Jurkat, Clone E6-1 (cell line): Measurements from ENCODE around the gene CLASP2.

ENCODE experiments used
- DNase-seq: peaks from one replicate; pipeline ENCODE4 v3.0.0-alpha.2; 2011; ENCODE audit warnings: low read depth, low spot score
- H3K4me3 ChIP-seq: 2 replicates; pipeline ENCODE4 v1.5.1; 2011; ENCODE audit warnings: mild to moderate bottlenecking, low read length, control low read depth, moderate library complexity

The CLASP2 gene

DNA sequence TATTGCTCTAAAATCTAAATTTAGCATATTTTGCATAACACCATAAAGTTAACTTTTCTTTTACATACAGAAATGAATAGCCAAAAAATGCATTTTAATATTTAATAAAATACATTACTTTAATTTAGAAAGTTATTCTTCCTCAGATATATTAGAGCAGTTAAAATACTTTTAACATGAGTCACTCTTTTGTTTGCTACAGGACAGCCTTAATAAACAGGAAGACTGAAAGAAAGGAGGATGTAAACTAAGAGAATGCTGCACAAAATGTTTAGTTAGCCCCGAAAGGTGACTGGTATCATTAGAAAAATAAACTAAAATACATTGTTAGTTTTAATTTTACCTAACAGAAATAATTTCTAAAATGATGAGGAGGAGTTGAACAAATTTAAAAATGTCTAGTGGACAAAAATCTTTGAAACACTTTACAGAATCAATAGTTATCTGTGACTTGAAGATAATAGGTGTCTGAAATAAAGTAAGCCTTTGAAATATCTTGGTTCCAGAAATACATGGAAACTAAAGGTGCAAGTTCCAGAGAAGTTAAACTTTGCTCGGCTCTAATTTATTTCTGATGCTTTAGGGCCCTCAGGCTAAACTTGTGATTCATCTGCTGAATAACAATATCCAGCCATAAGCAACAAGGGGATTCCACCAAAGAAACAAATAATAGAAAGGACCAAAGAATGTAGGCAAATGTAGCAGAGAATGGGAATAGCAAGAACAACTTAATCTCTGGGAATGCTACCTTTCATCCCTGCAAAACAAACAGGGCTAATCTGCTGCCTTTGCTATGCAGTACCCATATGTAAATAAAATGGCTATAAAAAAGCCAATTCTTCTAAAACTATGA lies 139.5 kb downstream of the CLASP2 start:
- DNase-seq, result no peak
- no peak overlapping the region for H3K4me3 ChIP-seq

DNA sequence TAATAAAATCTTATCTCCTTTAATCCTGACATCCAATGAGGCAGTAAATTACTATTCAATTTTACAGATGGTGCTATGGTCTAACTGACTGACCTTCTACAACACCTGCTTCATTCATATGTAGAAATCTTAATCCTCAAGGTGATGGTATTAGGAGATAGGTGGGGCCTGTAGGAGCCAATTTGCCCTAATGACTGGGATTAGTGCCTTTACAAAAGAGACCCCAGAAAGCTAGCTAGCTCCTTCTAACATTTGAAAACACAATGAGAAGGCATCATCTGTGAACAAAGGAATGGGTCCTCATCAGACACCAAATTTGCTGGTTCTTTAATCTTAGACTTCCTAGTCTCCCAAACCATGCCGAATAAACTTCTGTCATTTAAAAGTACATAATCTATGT lies 140.5 kb downstream of the CLASP2 start:
- H3K4me3 ChIP-seq, result no peak overlapping the region
- DNase-seq, result no peak

DNA sequence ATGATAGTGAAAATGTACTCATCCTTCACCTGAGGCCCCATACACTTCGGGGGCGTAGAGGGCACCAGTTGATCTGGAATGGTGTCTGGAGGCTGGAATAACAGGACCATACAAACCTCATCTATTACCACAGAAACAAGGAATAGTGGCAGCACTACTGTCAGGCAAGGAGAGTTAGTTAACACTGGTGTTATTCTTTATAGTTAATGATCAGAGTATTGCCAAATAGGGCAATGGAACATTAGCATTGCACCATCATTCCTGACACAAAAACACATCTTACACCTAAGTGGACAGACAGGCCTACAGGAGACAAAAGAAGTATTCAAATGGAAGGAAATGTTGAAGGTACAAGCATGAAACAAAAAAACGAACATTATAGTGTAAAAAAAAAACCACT lies 140.9 kb downstream of the CLASP2 start:
- DNase-seq, result no peak

DNA sequence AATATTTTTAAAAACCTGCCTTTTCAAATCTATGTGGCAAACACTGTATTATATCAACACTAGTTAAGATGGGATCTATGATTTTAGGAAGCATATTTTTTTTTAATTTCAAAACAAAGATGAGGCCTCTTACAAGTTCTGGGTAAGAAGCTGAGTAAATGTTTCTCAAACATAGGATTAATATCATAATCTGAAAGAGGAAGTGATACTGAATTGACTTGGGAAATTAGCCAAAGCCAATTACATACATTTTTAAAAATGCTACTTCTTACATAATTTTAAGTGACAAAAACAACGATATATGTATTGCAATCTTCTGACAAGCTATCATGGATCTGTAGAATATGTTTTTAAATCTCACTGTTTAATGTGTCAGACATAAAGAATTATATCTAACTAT lies 142.7 kb downstream of the CLASP2 start:
- DNase-seq, result no peak
- H3K4me3 ChIP-seq, result no peak overlapping the region

More for the DNA sequence above, 140.9 kb downstream of the CLASP2 start:
- H3K4me3 ChIP-seq, result no peak overlapping the region

DNA sequence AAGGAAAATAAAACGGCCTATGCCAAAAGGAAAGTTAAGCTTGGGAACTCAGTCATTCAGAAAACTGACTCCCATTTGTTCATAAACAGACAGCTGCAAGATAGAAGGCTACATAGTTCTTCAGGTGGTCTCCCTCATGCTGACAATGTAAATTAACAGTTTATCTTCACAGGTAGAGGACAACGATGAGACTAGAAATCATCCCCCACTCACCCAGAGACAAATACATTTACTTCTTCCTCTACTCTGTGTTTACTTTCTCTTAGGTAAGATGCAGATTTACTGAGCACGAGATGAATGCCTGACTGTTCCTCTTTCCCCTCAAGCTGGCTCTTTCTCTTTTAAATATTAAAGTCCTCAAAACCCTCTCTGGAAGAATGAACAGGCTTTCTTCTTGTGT lies 160.2 kb downstream of the CLASP2 start:
- no peak overlapping the region for H3K4me3 ChIP-seq
- no peak for DNase-seq

DNA sequence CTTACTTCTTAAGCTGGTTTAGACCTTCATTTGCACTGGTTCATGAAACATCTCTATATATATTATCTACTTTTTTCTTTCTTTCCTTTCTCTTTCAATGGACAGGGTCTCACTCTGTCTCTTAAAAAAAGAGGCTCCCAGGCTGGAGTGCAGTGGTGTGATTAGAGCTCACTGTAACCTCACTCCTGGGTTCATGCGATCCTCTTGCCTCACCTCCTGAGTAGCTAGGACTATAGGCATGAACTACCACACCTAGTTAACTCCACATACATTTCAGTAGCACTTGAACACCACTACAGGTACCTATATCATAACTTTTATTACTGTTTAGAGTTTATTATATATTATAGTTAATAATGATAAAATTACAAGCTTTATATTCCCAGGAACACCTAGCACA lies 160.8 kb downstream of the CLASP2 start:
- no peak overlapping the region for H3K4me3 ChIP-seq
- no peak for DNase-seq

DNA sequence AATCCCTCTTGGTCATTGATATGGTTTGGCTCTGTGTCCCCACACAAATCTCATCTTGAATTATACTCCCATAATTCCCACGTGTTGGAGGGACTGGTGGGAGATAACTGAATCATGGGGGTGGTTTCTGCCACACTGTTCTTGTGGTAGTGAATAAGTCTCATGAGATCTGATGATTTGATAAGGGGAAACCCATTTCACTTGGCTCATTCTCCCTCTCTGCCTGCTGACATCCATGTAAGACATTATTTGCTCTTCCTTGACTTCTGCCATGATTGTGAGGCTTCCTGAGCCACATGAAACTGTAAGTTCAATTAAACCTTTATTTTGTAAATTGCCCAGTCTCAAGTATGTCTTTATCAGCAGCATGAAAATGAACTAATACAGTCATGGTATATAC lies 171.0 kb downstream of the CLASP2 start:
- H3K4me3 ChIP-seq, result no peak overlapping the region
- DNase-seq, result no peak

DNA sequence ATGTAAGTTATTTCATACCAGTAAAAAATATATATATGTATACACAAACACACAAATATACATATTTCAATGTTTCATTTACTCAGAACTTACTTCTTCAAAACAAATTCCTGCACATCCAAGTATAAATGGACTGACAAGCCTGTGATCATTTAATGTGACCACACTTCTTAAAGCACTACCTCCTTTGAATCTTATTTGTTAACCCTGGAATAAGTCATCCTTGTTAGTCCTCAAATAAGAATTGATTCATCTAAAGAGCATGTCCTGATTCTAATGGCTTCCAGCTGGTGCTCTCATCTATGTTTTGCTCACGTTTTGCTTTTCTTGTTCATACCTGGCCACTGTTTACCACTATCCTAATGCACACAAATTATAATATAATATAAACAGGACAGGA lies 173.9 kb downstream of the CLASP2 start:
- DNase-seq, result no peak
- no peak overlapping the region for H3K4me3 ChIP-seq

DNA sequence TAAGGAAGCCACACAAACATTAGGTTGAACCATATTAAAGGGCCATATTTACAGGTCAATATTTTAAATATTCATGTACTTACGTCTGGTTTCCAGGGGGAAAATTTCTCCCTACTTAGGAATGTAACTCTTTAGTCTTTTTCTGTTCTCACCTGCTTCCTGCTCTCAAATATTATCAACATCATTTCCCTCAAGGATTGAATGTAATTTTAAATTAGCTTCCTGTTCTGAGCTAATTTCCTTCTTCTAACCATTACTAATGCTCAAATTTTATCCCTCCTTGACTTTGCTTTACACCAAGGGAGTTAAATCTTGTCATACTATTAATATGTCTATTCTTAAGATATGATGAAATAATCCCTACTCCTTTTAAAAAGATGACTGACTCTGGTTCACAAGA lies 174.5 kb downstream of the CLASP2 start:
- no peak overlapping the region for H3K4me3 ChIP-seq
- DNase-seq, result no peak

DNA sequence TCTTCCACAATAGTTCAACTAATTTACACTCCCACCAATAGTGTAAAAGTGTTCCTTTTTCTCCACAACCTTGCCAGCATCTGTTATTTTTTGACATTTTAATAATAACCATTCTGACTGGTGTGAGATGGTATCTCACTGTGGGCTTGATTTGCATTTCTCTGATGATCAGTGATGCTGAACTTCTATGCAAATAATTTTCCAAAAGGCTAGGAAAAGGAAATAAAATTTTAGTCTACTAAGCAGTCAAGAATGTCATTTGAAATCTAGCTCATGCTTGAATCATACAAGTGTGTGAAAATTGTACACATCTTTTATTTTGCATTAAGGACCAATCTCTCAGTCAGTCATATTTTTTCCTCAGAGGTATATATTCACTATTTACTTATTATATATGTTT lies 176.1 kb downstream of the CLASP2 start:
- no peak overlapping the region for H3K4me3 ChIP-seq
- DNase-seq, result no peak

DNA sequence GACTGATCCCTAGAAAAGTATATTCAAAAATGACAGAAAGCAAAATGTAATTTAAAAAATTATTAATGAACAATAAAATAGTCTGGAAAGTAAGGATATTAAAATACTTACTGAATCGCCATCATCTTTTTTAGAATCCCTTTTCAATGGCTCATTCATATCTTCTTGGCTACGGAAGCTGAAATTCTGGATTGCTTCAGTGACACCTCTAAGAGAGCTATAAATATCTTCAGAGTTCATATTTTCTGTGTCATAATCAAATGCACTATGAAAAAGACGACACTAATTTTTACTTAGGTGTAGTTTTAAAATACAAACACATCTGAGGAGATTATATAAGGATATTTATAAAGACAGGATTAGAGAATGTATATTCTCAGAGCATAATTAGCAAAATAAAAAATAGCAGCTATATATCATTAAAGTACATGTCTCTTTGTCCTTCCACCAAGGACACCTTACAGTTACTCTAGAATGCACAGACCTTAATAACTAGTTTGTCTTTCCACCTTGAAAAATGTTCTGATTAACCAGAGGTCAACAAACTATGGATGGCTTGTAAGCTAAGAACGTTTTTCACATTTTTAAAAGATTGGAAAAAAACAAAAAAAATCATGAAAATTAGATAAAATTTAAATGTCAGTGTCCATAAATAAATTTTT lies 179.2 kb downstream of the CLASP2 start:
- no peak overlapping the region for H3K4me3 ChIP-seq
- DNase-seq, result no peak

DNA sequence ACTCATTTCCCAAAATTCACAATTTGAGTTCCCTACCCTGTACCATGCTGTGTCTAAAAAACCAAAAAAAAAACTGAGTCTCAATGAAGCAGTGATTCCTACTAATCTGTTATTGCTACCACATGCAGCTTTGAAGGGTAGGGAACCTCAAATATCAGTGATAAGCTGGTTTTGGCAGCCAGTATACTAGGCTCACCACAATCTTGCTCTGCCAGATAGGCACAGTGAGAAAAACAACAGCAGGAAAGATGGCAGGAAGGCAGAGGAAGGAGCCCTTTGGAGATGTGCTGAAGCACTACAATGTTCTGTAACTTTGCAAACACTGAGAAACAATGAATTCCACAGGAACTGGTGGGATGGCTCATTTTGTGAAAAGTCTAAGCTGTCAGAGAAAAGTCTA lies 180.9 kb downstream of the CLASP2 start:
- no peak for DNase-seq
- no peak overlapping the region for H3K4me3 ChIP-seq

DNA sequence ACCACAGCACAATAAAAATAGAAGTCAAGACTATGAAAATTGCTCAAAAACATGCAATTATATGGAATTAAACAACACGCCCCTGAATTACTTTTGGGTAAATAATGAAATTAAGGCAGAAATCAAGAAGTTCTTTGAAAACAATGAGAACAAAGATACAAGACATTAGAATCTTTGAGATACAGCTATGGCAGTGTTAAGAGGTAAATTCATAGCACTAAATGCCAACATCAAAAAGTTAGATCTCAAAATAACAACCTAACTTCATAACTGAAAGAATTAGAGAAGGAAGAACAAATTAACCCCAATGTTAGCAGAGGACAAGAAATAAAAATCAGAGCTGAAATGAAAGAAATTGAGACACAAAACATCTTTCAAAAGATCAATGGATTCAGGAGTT lies 191.3 kb downstream of the CLASP2 start:
- DNase-seq, result no peak

DNA sequence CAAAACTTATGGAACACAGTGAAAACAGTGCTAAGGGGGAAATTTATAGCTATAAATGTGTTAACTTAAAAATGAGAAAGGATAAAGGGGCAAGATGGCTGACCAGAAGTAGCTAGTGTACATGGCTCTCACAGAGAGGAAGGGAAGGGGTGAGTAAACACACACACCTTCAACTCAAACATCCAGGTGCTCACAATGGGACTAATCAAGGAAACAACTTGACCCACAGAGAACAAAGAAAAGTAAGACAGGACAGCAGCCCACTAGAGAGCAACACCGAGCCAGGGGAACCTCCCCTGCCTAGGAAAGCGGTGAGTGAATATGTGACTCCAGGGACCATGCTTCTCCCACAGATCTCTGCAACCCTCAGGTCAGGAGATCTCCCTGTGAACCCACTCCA lies 192.8 kb downstream of the CLASP2 start:
- H3K4me3 ChIP-seq, result no peak overlapping the region
- DNase-seq, result no peak

More for the DNA sequence above, 191.3 kb downstream of the CLASP2 start:
- H3K4me3 ChIP-seq, result no peak overlapping the region

DNA sequence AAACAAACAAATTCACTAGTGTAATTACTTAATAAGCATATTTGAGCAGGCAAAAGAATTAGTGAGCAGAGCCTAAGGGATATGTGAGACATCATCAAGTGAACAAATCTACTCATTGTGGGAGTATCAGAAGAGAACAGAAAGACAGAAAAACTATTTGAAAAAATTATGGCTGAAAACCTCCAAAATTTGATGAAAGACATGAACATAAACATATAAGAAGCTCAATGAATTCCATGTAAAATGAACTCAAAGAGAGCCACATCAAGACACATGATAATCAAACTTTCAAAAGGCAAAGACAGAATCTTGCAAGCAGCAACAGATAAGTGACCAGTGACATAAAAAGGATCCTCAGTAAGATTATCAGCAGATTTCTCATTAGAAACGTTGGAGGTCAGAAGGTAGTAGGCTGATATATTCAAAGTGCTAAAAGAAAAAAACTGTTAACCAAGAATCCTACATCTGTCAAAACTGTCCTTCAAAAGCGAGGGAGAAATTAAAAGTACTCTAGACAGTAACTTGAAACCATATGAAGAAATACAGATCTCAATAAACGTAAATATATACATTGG lies 194.9 kb downstream of the CLASP2 start:
- no peak overlapping the region for H3K4me3 ChIP-seq
- no peak for DNase-seq

DNA sequence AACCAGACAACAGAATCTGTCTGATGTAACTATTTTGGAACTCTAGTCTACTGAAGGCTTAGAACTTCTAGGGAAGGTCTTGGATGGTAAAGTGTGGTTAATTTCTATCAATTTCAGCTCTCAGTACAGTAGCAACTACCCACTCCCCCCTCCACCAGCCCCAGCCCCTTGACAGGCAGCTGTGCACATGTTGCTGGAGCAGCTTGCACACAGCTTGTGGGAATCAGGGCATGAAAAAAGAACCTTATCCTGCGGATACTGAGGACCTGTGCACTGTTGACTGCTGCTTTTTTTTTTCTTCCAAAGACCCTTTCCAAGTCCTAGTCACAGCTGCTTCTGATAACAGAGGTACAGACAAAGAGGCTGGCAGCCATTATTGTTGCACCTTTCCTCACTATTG lies 196.3 kb downstream of the CLASP2 start:
- H3K4me3 ChIP-seq, result no peak overlapping the region
- no peak for DNase-seq

DNA sequence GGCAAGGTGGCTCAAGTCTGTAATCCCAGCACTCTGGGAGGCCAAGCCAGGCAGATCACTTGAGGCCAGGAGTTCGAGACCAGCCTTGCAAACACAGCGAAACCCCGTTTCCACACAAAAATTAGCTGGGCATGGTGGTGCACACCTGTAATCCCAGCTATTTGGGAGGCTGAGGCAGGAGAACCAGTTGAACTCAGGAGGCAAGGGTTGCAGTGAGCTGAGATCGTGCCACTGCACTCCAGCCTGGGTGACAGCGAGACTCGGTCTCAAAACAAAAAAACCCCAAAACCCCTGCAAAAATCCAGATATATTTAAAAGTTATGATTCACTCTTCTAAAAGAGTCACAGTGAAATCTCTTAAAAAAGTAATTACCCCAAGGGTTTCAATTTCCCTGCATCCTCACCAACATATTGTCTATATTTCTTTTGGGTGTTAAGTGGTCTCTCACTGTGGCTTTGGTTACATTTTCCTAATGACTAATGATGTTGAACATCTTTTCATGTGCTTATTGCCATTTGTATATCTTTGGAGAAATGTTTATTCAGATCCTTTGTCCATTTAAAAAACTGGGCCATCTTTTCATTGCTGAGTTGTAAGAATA lies 204.7 kb downstream of the CLASP2 start:
- H3K4me3 ChIP-seq, result no peak overlapping the region
- DNase-seq, result no peak

DNA sequence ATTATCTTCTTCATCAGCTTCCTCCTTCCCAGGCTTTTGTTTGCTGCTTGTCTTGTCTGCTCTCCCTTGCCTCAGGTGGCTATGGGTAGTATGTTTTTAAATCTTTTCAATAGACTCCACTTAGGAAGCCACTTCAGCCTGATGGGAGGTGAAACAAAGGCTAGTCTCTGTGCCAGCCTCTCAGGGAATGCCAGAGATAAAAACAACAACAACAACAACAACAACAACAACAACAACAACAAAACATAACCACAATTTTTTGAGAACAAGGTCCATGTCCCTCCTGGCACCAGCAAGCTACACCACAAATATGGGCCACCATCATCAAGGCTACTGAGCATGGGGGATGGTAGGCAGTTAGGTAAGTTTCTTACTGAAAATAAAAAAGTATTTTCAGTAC lies 213.0 kb downstream of the CLASP2 start:
- no peak overlapping the region for H3K4me3 ChIP-seq
- DNase-seq, result no peak

DNA sequence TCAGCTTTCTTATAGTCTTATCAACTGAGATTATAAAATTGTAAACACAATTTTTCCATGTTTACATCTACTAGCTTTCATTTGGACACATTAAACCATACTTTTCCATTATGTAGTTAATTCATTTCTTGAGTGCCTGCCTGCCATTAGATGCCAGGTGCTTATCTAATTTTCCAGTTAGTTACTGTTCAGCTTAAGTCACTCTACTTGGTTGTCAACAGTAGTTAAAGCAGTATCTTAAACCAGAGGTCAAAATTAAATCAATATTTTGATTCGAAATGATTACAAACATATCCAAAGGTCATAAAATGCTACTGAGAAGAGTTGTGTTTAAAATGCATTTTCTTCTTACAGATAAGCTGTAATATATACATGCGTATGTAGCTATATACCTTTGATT lies 221.6 kb downstream of the CLASP2 start:
- no peak overlapping the region for H3K4me3 ChIP-seq
- DNase-seq, result no peak

DNA sequence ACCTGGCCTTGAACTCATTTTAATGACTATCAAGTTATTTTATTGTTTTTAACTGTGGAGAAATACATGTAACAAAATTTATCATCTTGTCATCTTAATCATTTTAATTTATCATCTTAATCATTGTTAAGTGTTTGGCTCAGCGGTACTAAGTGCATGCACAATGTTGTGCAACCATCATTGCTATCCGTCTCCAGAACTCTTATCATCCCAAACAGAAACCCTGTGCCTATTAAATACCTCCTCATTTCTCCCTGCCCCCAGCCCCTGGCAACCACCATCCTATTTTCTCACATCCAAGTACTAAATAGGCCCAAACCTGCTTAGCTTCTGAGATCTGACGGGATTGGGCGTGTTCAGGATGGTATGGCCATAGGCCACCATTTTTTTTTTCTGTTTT lies 226.3 kb downstream of the CLASP2 start:
- DNase-seq, result no peak
- no peak overlapping the region for H3K4me3 ChIP-seq
